MM.1S (cell line): Measurements from ENCODE around the gene EVI5.
"Not testable (repeated sequence)": the region's sequence is repeated elsewhere in the genome, so short reads cannot be mapped to it uniquely, and the experiment has no call there.

Source experiments
- DNase-seq: peaks from one replicate; pipeline ENCODE4 v3.0.0-alpha.2; 2015
- H2AFZ ChIP-seq: fragments of 300-600 bp; sonication (generic); 2 replicates; pipeline ENCODE4 v1.6.0; 2016; ENCODE audit warnings: antibody characterized with exemption, low read length
- H3F3A ChIP-seq: fragments of 300-600 bp; sonication (generic); 2 replicates; pipeline ENCODE4 v1.6.1; 2016; ENCODE audit warnings: mild to moderate bottlenecking, antibody characterized with exemption, low read length, moderate library complexity, mixed read lengths; ENCODE audit not compliant: insufficient read depth
- H3K27ac ChIP-seq: fragments of 300-600 bp; sonication (generic); 2 replicates; pipeline ENCODE4 v1.5.1; 2016; ENCODE audit warnings: mild to moderate bottlenecking, low read length
- H3K27me3 ChIP-seq: fragments of 300-600 bp; sonication (generic); replicated peaks from 2 replicates; pipeline ENCODE4 v1.6.0; 2016; ENCODE audit warnings: low read length; ENCODE audit not compliant: insufficient read depth
- H3K36me3 ChIP-seq: fragments of 300-600 bp; sonication (generic); replicated peaks from 2 replicates; pipeline ENCODE4 v1.6.1; 2016; ENCODE audit warnings: mild to moderate bottlenecking, low read length, mixed read lengths; ENCODE audit not compliant: insufficient read depth
- H3K4me1 ChIP-seq: fragments of 300-600 bp; sonication (generic); 2 replicates; pipeline ENCODE4 v1.6.1; 2016; ENCODE audit warnings: low read length, mixed read lengths
- H3K4me2 ChIP-seq: fragments of 300-600 bp; sonication (generic); 2 replicates; pipeline ENCODE4 v1.6.0; 2016; ENCODE audit warnings: low read depth, low read length
- H3K4me3 ChIP-seq: fragments of 300-600 bp; sonication (generic); 2 replicates; pipeline ENCODE4 v1.5.1; 2016; ENCODE audit warnings: low read length, mixed read lengths
- H3K79me2 ChIP-seq: fragments of 300-600 bp; sonication (generic); 2 replicates; pipeline ENCODE4 v1.6.1; 2016; ENCODE audit warnings: mixed run types, low read length, mixed read lengths
- H3K9ac ChIP-seq: fragments of 300-600 bp; sonication (generic); 2 replicates; pipeline ENCODE4 v1.6.1; 2016; ENCODE audit warnings: low read length, mixed read lengths
- H3K9me2 ChIP-seq: fragments of 300-600 bp; sonication (generic); replicated peaks from 2 replicates; pipeline ENCODE4 v1.6.1; 2016; ENCODE audit warnings: mild to moderate bottlenecking, low read length, mixed read lengths; ENCODE audit not compliant: insufficient read depth
- H3K9me3 ChIP-seq: fragments of 300-600 bp; sonication (generic); replicated peaks from 2 replicates; pipeline ENCODE4 v1.6.1; 2016; ENCODE audit warnings: mild to moderate bottlenecking, low read length, mixed read lengths; ENCODE audit not compliant: insufficient read depth
- H4K20me1 ChIP-seq: fragments of 300-600 bp; sonication (generic); 2 replicates; pipeline ENCODE4 v1.6.1; 2016; ENCODE audit warnings: mild to moderate bottlenecking, low read length, moderate library complexity, mixed read lengths; ENCODE audit not compliant: insufficient read depth
- CTCF ChIP-seq: fragments of 300-600 bp; sonication (generic); IDR thresholded peaks from 2 replicates; pipeline ENCODE4 v1.5.1; 2016; ENCODE audit warnings: antibody characterized with exemption, low read length, mixed read lengths
- EZH2 ChIP-seq: fragments of 300-600 bp; sonication (generic); optimal IDR thresholded peaks from 2 replicates; pipeline ENCODE3; 2017; ENCODE audit warnings: low read depth, mild to moderate bottlenecking, antibody characterized with exemption, low read length, mixed read lengths
- EZH2phosphoT487 ChIP-seq: fragments of 300-600 bp; sonication (generic); IDR thresholded peaks from 2 replicates; pipeline ENCODE4 v1.6.1; 2018; ENCODE audit warnings: antibody characterized with exemption, low read length

EVI5 gene

GRCh38 chr1:92599184-92599583 lies 185.7 kb downstream of the EVI5 start:
- TF ChIP-seq EZH2 (no peak), CTCF (peak; percentile 41)
- 0 out of 2 replicates have a peak, but pooled peaks cover 6% of the 10 kb centered on the region for H3K4me1 ChIP-seq
- no peaks in the 10 kb centered on the region for H3K27me3 ChIP-seq
- no peaks in the 10 kb centered on the region for H3F3A ChIP-seq
- peak; percentile 75 for DNase-seq
- H4K20me1 ChIP-seq = no peaks in the 10 kb centered on the region
- no peak overlapping the region for H3K4me3 ChIP-seq
- no peak overlapping the region for H3K27ac ChIP-seq
- no peaks in the 10 kb centered on the region for H3K9me2 ChIP-seq
- H3K4me2 ChIP-seq = no peak overlapping the region
- no peaks in the 10 kb centered on the region for H3K9me3 ChIP-seq
- no peaks in the 10 kb centered on the region for H3K79me2 ChIP-seq
- no peak overlapping the region for H2AFZ ChIP-seq
- no peaks in the 10 kb centered on the region for H3K36me3 ChIP-seq
- no peak overlapping the region for H3K9ac ChIP-seq

GRCh38 chr1:92589361-92589760 lies 195.5 kb downstream of the EVI5 start:
- H3K9ac ChIP-seq, H3K9me3 ChIP-seq, H3K27me3 ChIP-seq: not testable (repeated sequence)

GRCh38 chr1:92587445-92587844 lies 197.5 kb downstream of the EVI5 start:
- no peaks in the 10 kb centered on the region for H3K36me3 ChIP-seq
- no peak overlapping the region for H3K9ac ChIP-seq
- H3K9me2 ChIP-seq = no peaks in the 10 kb centered on the region
- no peaks in the 10 kb centered on the region for H3K9me3 ChIP-seq
- no peak for DNase-seq
- H2AFZ ChIP-seq = no peak overlapping the region
- no peaks in the 10 kb centered on the region for H4K20me1 ChIP-seq
- no peaks in the 10 kb centered on the region for H3F3A ChIP-seq
- H3K79me2 ChIP-seq = no peaks in the 10 kb centered on the region
- TF ChIP-seq CTCF (no peak), EZH2 (no peak), EZH2phosphoT487 (no peak)
- H3K27me3 ChIP-seq = no peaks in the 10 kb centered on the region
- no peaks in the 10 kb centered on the region for H3K4me1 ChIP-seq
- no peak overlapping the region for H3K4me2 ChIP-seq
- H3K27ac ChIP-seq = no peak overlapping the region
- no peak overlapping the region for H3K4me3 ChIP-seq

More at GRCh38 chr1:92589361-92589760, 195.5 kb downstream of the EVI5 start:
- H3K79me2 ChIP-seq, H3K4me3 ChIP-seq, H3K4me1 ChIP-seq, H4K20me1 ChIP-seq, H3K36me3 ChIP-seq, DNase-seq, H3F3A ChIP-seq, H2AFZ ChIP-seq, H3K9me2 ChIP-seq, H3K27ac ChIP-seq, H3K4me2 ChIP-seq: not testable (repeated sequence)

- H3K36me3 ChIP-seq = no peaks in the 10 kb centered on the region
- H2AFZ ChIP-seq = no peak overlapping the region
- H3K27me3 ChIP-seq = no peaks in the 10 kb centered on the region
- no peak overlapping the region for H3K9ac ChIP-seq
- no peaks in the 10 kb centered on the region for H3K9me2 ChIP-seq
- no peak for DNase-seq
- TF ChIP-seq CTCF (no peak), EZH2phosphoT487 (no peak), EZH2 (no peak)
- H3K4me2 ChIP-seq = no peak overlapping the region
- H3K9me3 ChIP-seq = no peaks in the 10 kb centered on the region
- no peaks in the 10 kb centered on the region for H3F3A ChIP-seq
- no peak overlapping the region for H3K27ac ChIP-seq
- no peaks in the 10 kb centered on the region for H3K4me1 ChIP-seq
- H4K20me1 ChIP-seq = no peaks in the 10 kb centered on the region
- no peaks in the 10 kb centered on the region for H3K79me2 ChIP-seq
- H3K4me3 ChIP-seq = no peak overlapping the region
Observed at GRCh38 chr1:92585831-92586230, 199.1 kb downstream of the EVI5 start.

GRCh38 chr1:92584810-92585209 lies 200.1 kb downstream of the EVI5 start:
- not testable (repeated sequence) for H3K36me3 ChIP-seq, H3F3A ChIP-seq, H3K4me3 ChIP-seq, DNase-seq, H3K9ac ChIP-seq, H4K20me1 ChIP-seq, H3K27me3 ChIP-seq, H3K79me2 ChIP-seq, H3K27ac ChIP-seq, H3K4me2 ChIP-seq, H3K4me1 ChIP-seq, H2AFZ ChIP-seq, H3K9me2 ChIP-seq, H3K9me3 ChIP-seq
